HepG2 (cell line): Measurements from ENCODE around the gene HRH2. TPM values are rescaled to one million over a fixed set of nuclear protein-coding genes. Genes with fewer than 3 reads are reported as not detected.

Source experiments
- ATAC-seq: fragments of 200-7000 bp; cut with Tn5 transposase; 3 replicates; pipeline ENCODE4 v1.9.1; 2020; ENCODE audit warnings: mild to moderate bottlenecking, moderate library complexity
- BruUV-seq: library from RNA; stranded (reverse); fragments of 400-500 nt; replicated peaks from 2 replicates; lab custom pipeline; 2021; lab: Mats Ljungman, UMichigan
- CTCF ChIA-PET: fragments of 300-600 bp; formaldehyde crosslinking; extraction: SDS; loops from one replicate; lab custom pipeline; 2021; ENCODE audit warnings: low total read pairs, inconsistent platforms, low intra/inter-chr PET ratio; lab: Yijun Ruan, JAX
- POLR2A ChIA-PET: fragments of 350-600 bp; sonication (Branson Sonifier 250); formaldehyde crosslinking; loops from one replicate; lab custom pipeline; 2020; ENCODE audit warnings: antibody characterized with exemption, inconsistent platforms; lab: Yijun Ruan, JAX
- DNase-seq: peaks from one replicate; pipeline ENCODE4 v3.0.0-alpha.2; 2015; ENCODE audit warnings: low spot score
- FAIRE-seq: peaks from 3 replicates; lab custom pipeline; 2011; peaks lifted over from hg19 to GRCh38; lab: Jason Lieb, UNC
- H2AFZ ChIP-seq: one replicate; pipeline ENCODE4 v1.6.1; 2011; ENCODE audit warnings: low read length, inconsistent platforms
- H3K27ac ChIP-seq: fragments of 300-600 bp; 3 replicates; pipeline ENCODE4 v1.8.0; 2011; ENCODE audit warnings: mixed run types, mild to moderate bottlenecking, mixed read lengths, low read length, inconsistent platforms; ENCODE audit not compliant: insufficient read depth; ENCODE audit errors: extremely low read length
- H3K27me3 ChIP-seq, 2 experiments: fragments of 200-600 bp in 1 of 2; 2 replicates in 1 of 2; 3 replicates in 1 of 2; pipeline versions ENCODE4 v1.6.0 to v1.8.0; 2011; ENCODE audit warnings: low read length in 2 of 2, mild to moderate bottlenecking in 2 of 2, moderate library complexity in 2 of 2, inconsistent platforms in 1 of 2; ENCODE audit not compliant: insufficient read depth in 2 of 2, control insufficient read depth in 1 of 2
- H3K36me3 ChIP-seq, 2 experiments: fragments of 200-600 bp in 1 of 2; replicated peaks in 1 of 2; 2 replicates in 1 of 2; 3 replicates in 1 of 2; pipeline versions ENCODE4 v1.5.1 to v1.8.0; 2011; ENCODE audit warnings: low read length in 2 of 2, inconsistent platforms in 1 of 2; ENCODE audit not compliant: insufficient read depth in 2 of 2, control insufficient read depth in 1 of 2
- H3K4me1 ChIP-seq: 2 replicates; pipeline ENCODE4 v1.5.1; 2012; ENCODE audit warnings: low read length, inconsistent platforms; ENCODE audit not compliant: insufficient read depth
- H3K4me2 ChIP-seq: 2 replicates; pipeline ENCODE4 v1.6.0; 2011; ENCODE audit warnings: low read depth, low read length, inconsistent platforms
- H3K4me3 ChIP-seq, 3 experiments: fragments of 200-600 bp in 1 of 3; sonication (generic), shearing (Covaris generic) in 1 of 3; replicated peaks in 1 of 3; 2 replicates each; pipeline ENCODE4 v1.5.1; 2011 to 2016; ENCODE audit warnings: low read length in 3 of 3, inconsistent platforms in 2 of 3, low read depth in 2 of 3, mild to moderate bottlenecking in 2 of 3, control low read depth in 1 of 3, mixed read lengths in 1 of 3; ENCODE audit not compliant: insufficient read depth in 1 of 3
- H3K79me2 ChIP-seq: one replicate; pipeline ENCODE4 v1.6.1; 2011; ENCODE audit warnings: low read length, inconsistent platforms; ENCODE audit not compliant: insufficient read depth
- H3K9ac ChIP-seq: 2 replicates; pipeline ENCODE4 v1.6.0; 2011; ENCODE audit warnings: mild to moderate bottlenecking, low read depth, low read length, inconsistent platforms; ENCODE audit not compliant: insufficient read depth
- H3K9me3 ChIP-seq: 2 replicates; pipeline ENCODE4 v1.5.1; 2012; ENCODE audit warnings: mild to moderate bottlenecking, low read length
- H4K20me1 ChIP-seq: 2 replicates; pipeline ENCODE4 v1.6.0; 2011; ENCODE audit warnings: inconsistent platforms, mild to moderate bottlenecking, low read length, moderate library complexity; ENCODE audit not compliant: insufficient read depth
- IKZF1 ChIP-seq: fragments of 450-650 bp; IDR thresholded peaks from 2 replicates; pipeline ENCODE4 v1.7.1; 2016
- KAT7 ChIP-seq: IDR thresholded peaks from 2 replicates; pipeline ENCODE4 v1.6.1; 2018; ENCODE audit warnings: borderline replicate concordance, missing compliant biosample characterization
- KMT2A ChIP-seq: sonication (generic); formaldehyde crosslinking; IDR thresholded peaks from 2 replicates; pipeline ENCODE4 v1.4.0; 2020; ENCODE audit warnings: missing genetic modification reagents
- MAZ ChIP-seq, 2 experiments: sonication (generic) in 1 of 2; formaldehyde crosslinking in 1 of 2; IDR thresholded peaks; 2 replicates each; pipeline versions ENCODE4 v1.5.0 to v1.6.1; 2012 to 2020; ENCODE audit warnings: low read depth in 2 of 2, mild to moderate bottlenecking in 2 of 2, borderline replicate concordance in 1 of 2, improper control_type of control experiment in 1 of 2, low read length in 1 of 2, missing genetic modification reagents in 1 of 2, moderate library complexity in 1 of 2
- PAWR ChIP-seq: sonication (generic); formaldehyde crosslinking; IDR thresholded peaks from 2 replicates; pipeline ENCODE4 v1.4.0; 2020; ENCODE audit warnings: missing genetic modification reagents, mild to moderate bottlenecking, borderline replicate concordance
- SATB2 ChIP-seq: sonication (generic); formaldehyde crosslinking; IDR thresholded peaks from 2 replicates; pipeline ENCODE4 v1.5.0; 2020; ENCODE audit warnings: missing genetic modification reagents
- TEAD3 ChIP-seq: optimal IDR thresholded peaks from 2 replicates; pipeline ENCODE3; 2016; ENCODE audit warnings: borderline replicate concordance
- YEATS4 ChIP-seq: sonication (generic); formaldehyde crosslinking; IDR thresholded peaks from 2 replicates; pipeline ENCODE4 v1.4.0; 2020; ENCODE audit warnings: missing genetic modification reagents, borderline replicate concordance
- ZBTB37 ChIP-seq: sonication (generic); formaldehyde crosslinking; IDR thresholded peaks from 2 replicates; pipeline ENCODE4 v1.4.0; 2020; ENCODE audit warnings: mild to moderate bottlenecking, missing genetic modification reagents
- ZMAT5 ChIP-seq: sonication (generic); formaldehyde crosslinking; IDR thresholded peaks from 2 replicates; pipeline ENCODE4 v1.5.0; 2020; ENCODE audit warnings: mild to moderate bottlenecking, low read depth, missing genetic modification reagents, borderline replicate concordance
- ZNF24 ChIP-seq: fragments of 450-650 bp; IDR thresholded peaks from 2 replicates; pipeline ENCODE4 v1.6.1; 2017; ENCODE audit warnings: antibody characterized with exemption, mild to moderate bottlenecking
- ZNF318 ChIP-seq: sonication (generic); formaldehyde crosslinking; IDR thresholded peaks from 2 replicates; pipeline ENCODE4 v1.4.0; 2020; ENCODE audit warnings: mild to moderate bottlenecking, missing genetic modification reagents
- ZNF33A ChIP-seq: sonication (generic); formaldehyde crosslinking; IDR thresholded peaks from 2 replicates; pipeline ENCODE4 v1.5.1; 2020; ENCODE audit warnings: missing genetic modification reagents, mild to moderate bottlenecking, moderate library complexity, borderline replicate concordance
- ZNF678 ChIP-seq: sonication (generic); formaldehyde crosslinking; IDR thresholded peaks from 2 replicates; pipeline ENCODE4 v1.4.0; 2020; ENCODE audit warnings: mild to moderate bottlenecking, missing genetic modification reagents
- ZNF773 ChIP-seq: sonication (generic); formaldehyde crosslinking; IDR thresholded peaks from 2 replicates; pipeline ENCODE4 v1.4.0; 2020; ENCODE audit warnings: missing genetic modification reagents, borderline replicate concordance
- WGBS: methylation state at CpG from one replicate; pipeline ENCODE4 v1.1.6; 2017; ENCODE audit warnings: low lambda C conversion rate; 5-methylcytosine and 5-hydroxymethylcytosine counted together
- in situ Hi-C: cut with HindIII; loops from 2 replicates; pipeline ENCODE4 v1.10.0; 2017; ENCODE audit warnings: low pct_unique_long_range_greater_than_20kb; ENCODE audit not compliant: extremely low pct_ligation_motif_present
- intact Hi-C: fragments of 100-400 bp; cut with micrococcal nuclease; formaldehyde crosslinking; loops from one replicate; pipeline ENCODE4 v1.10.0; 2022; ENCODE audit not compliant: unreplicated experiment
- polyA plus RNA-seq, 8 experiments: library from polyadenylated mRNA; depleted of rRNA in 3 of 8; stranded (reverse) in 7 of 8; unstranded in 1 of 8; fragments of >200 nt; fragmentation: Illumina TruSeq in 4 of 8; extraction: Trizol in 4 of 8; gene quantifications; 2 replicates each; pipeline versions ENCODE4 v1.2.1 to v1.2.3, GENCODE V29; 2011 to 2016; ENCODE audit warnings: low read depth in 4 of 8, missing spikeins in 1 of 8, mixed read lengths in 1 of 8; ENCODE audit not compliant: insufficient read depth in 1 of 8
- total RNA-seq, 5 experiments: library from RNA; depleted of rRNA; stranded (reverse); fragments of >200 nt; fragmentation: Illumina TruSeq; extraction: Trizol; gene quantifications; 2 replicates each; pipeline ENCODE4 v1.2.3, GENCODE V29; 2016; ENCODE audit warnings: low read depth in 1 of 5

Gene HRH2
- total and polyA plus RNA-seq, 2 of the 13 experiments (the other 11 are each of a cell fraction or from before 2014, with no cell fraction given) = not detected

GRCh38 chr5:175747539-175748060 lies 89.7 kb downstream of the HRH2 start:
- no peaks in the 10 kb centered on the region for H3K79me2 ChIP-seq
- FAIRE-seq (no peak), DNase-seq (no peak), ATAC-seq (no peak)
- H4K20me1 ChIP-seq = no peaks in the 10 kb centered on the region
- intact Hi-C loops (loop anchor here (10.0 kb wide), 1 partner anchor 47 kb away; no protein-coding TSS in a partner anchor), in situ Hi-C loops (loop anchor here (25.0 kb wide), 1 partner anchor 840 kb away; no protein-coding TSS in a partner anchor)
- H3K27me3 ChIP-seq = peaks cover 0 to 4% of the 10 kb centered on the region in 2 experiments; a peak in 1 of 5 replicates
- no peak overlapping the region for H3K27ac ChIP-seq
- no peak overlapping the region for H3K4me2 ChIP-seq
- no peaks in the 10 kb centered on the region for H3K9me3 ChIP-seq
- no peaks in the 10 kb centered on the region for H3K36me3 ChIP-seq
- TF ChIP-seq ZNF33A (no peak), ZNF318 (CRISPR knock-in tag) (no peak), PAWR (CRISPR knock-in tag) (no peak), KAT7 (CRISPR knock-in tag) (no peak), ZNF773 (CRISPR knock-in tag) (no peak), MAZ (IDR thresholded peaks at IDR 0.05; ENCODE audit: borderline replicate concordance, low read depth, low read length) (no peak), MAZ (CRISPR knock-in tag; IDR thresholded peaks at IDR 0.05; ENCODE audit: low read depth) (no peak), YEATS4 (no peak), SATB2 (no peak), KMT2A (CRISPR knock-in tag) (no peak), ZNF24 (no peak), ZNF678 (CRISPR knock-in tag) (no peak), ZBTB37 (no peak), TEAD3 (CRISPR knock-in tag) (no peak), IKZF1 (no peak), ZMAT5 (CRISPR knock-in tag) (no peak)
- H3K9ac ChIP-seq = no peak overlapping the region
- ChIA-PET CTCF (no interaction called here), POLR2A (no interaction called here)
- H3K4me3 ChIP-seq = no peak overlapping the region
- H3K4me1 ChIP-seq = peaks cover 11% of the 10 kb centered on the region; the same call in 1 of the 2 replicates
- 17% methylated on average over 3 of the region's 3 CpGs for WGBS
- no TSS peak for BruUV-seq
- no peak overlapping the region for H2AFZ ChIP-seq
